Calu3 (cell line): ENCODE data around the gene CCL4. TPM values are rescaled to one million over a fixed set of nuclear protein-coding genes. Genes with fewer than 3 reads are reported as not detected.

Experiments used
- BruUV-seq: library from RNA; stranded (reverse); fragments of 400-500 nt; replicated peaks from 2 replicates; lab custom pipeline; 2021; lab: Mats Ljungman, UMichigan
- CTCF ChIA-PET: fragments of 300-600 bp; sonication (Branson Sonifier 250); formaldehyde crosslinking; loops from one replicate; lab custom pipeline; 2022; ENCODE audit warnings: antibody characterized with exemption; lab: Charles Lee
- DNase-seq: peaks from one replicate; pipeline ENCODE4 v3.0.0; 2022
- H3K27ac Mint-ChIP-seq: one replicate; pipeline ENCODE4 v1.8.0; 2022; ENCODE audit warnings: mixed read lengths; ENCODE audit not compliant: unreplicated experiment
- H3K27me3 Mint-ChIP-seq: one replicate; pipeline ENCODE4 v1.8.0; 2022; ENCODE audit warnings: mixed read lengths; ENCODE audit not compliant: unreplicated experiment
- H3K36me3 Mint-ChIP-seq: one replicate; pipeline ENCODE4 v1.8.0; 2022; ENCODE audit warnings: mild to moderate bottlenecking, moderate library complexity, mixed read lengths; ENCODE audit not compliant: insufficient read depth, unreplicated experiment
- H3K4me1 Mint-ChIP-seq: one replicate; pipeline ENCODE4 v1.8.0; 2022; ENCODE audit warnings: mild to moderate bottlenecking, low read depth, mixed read lengths; ENCODE audit not compliant: unreplicated experiment
- H3K4me3 Mint-ChIP-seq: one replicate; pipeline ENCODE4 v1.8.0; 2022; ENCODE audit warnings: mild to moderate bottlenecking, low read depth, moderate library complexity, mixed read lengths; ENCODE audit not compliant: unreplicated experiment
- H3K9me3 Mint-ChIP-seq: one replicate; pipeline ENCODE4 v1.8.0; 2022; ENCODE audit warnings: low read depth, mixed read lengths; ENCODE audit not compliant: unreplicated experiment
- intact Hi-C: fragments of 100-400 bp; cut with micrococcal nuclease; formaldehyde crosslinking; loops from one replicate; pipeline ENCODE4 v1.10.0; 2022; ENCODE audit not compliant: unreplicated experiment
- total RNA-seq: library from RNA; stranded (reverse); gene quantifications from 2 replicates; pipeline ENCODE4 v1.2.3, GENCODE V29; 2022
- TF ChIP-seq, protein P1 (sequence below): fragments of 200-600 bp; IDR thresholded peaks from one replicate; pipeline ENCODE4 v1.8.0; 2022; ENCODE audit warnings: antibody characterized with exemption; ENCODE audit not compliant: unreplicated experiment

Gene CCL4
- total RNA-seq, 1 experiment from 2014 or later: not detected

DNA sequence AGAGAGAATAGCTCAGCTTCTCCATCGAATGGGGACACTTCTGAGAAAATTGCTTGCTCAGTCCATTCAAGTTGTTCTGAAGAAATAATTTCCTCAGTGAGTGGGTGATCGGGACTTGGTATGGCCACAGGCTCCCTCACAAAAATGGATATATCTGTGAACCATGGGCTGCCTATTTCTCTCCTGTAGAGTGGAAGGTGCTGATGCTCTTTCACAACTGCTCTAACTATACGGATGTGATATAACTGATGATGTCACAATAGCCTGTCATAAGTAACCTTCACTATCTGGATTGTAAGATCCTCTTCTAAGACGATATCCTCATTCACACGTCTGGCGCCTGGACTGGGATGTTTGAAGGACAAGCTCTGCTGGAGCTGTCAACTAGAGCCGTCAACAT, 44.2 kb upstream of the CCL4 start:
- no peak overlapping the region for H3K4me3 Mint-ChIP-seq
- BruUV-seq: no TSS peak
- H3K4me1 Mint-ChIP-seq: no peaks in the 10 kb centered on the region
- peaks cover 68% of the 10 kb centered on the region for H3K27me3 Mint-ChIP-seq
- H3K9me3 Mint-ChIP-seq: no peaks in the 10 kb centered on the region
- no peak overlapping the region for H3K27ac Mint-ChIP-seq
- CTCF ChIA-PET: interaction anchor here (0.6 kb wide), 1 partner anchor 550 kb away, joined by 3 read pairs; no protein-coding TSS in a partner anchor
- no peaks in the 10 kb centered on the region for H3K36me3 Mint-ChIP-seq
- no peak for DNase-seq
- TF ChIP-seq, protein P1, sequence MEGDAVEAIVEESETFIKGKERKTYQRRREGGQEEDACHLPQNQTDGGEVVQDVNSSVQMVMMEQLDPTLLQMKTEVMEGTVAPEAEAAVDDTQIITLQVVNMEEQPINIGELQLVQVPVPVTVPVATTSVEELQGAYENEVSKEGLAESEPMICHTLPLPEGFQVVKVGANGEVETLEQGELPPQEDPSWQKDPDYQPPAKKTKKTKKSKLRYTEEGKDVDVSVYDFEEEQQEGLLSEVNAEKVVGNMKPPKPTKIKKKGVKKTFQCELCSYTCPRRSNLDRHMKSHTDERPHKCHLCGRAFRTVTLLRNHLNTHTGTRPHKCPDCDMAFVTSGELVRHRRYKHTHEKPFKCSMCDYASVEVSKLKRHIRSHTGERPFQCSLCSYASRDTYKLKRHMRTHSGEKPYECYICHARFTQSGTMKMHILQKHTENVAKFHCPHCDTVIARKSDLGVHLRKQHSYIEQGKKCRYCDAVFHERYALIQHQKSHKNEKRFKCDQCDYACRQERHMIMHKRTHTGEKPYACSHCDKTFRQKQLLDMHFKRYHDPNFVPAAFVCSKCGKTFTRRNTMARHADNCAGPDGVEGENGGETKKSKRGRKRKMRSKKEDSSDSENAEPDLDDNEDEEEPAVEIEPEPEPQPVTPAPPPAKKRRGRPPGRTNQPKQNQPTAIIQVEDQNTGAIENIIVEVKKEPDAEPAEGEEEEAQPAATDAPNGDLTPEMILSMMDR: no peak
- intact Hi-C loops: no loop called here

DNA sequence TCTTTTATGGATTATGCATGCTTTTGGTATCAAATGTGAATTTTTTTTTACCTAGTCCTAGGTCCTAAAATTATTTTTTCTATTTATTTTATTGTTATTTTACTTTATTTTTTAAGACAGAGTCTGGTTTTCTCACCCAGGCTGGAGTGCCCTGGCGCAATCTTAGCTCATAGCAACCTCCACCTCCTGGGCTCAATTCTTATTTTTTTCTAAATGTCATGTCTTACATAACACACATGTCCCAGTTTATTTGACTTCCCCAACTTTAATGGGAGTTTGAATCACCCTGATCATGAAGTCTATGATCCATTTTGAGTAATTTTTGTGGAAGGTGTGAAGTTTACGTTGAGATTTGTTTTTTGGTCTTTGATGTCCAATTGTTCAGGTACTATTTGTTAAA, 42.8 kb upstream of the CCL4 start:
- no peak overlapping the region for H3K4me3 Mint-ChIP-seq
- TF ChIP-seq, protein P1: no peak
- no peaks in the 10 kb centered on the region for H3K9me3 Mint-ChIP-seq
- H3K36me3 Mint-ChIP-seq: no peaks in the 10 kb centered on the region
- CTCF ChIA-PET: no interaction called here
- BruUV-seq: no TSS peak
- H3K27ac Mint-ChIP-seq: no peak overlapping the region
- no peak for DNase-seq
- intact Hi-C loops: no loop called here
- peaks cover 72% of the 10 kb centered on the region for H3K27me3 Mint-ChIP-seq
- H3K4me1 Mint-ChIP-seq: no peaks in the 10 kb centered on the region

GRCh38 chr17:36063786-36064541, 39.7 kb upstream of the CCL4 start, which contains the start of gene CCL18:
Gene CCL18, plus strand, starts transcription at chr17:36064272. Its CDS starts 71 bp downstream, at chr17:36064343.
- CTCF ChIA-PET: no interaction called here
- peaks cover 64% of the 10 kb centered on the region for H3K27me3 Mint-ChIP-seq

DNA sequence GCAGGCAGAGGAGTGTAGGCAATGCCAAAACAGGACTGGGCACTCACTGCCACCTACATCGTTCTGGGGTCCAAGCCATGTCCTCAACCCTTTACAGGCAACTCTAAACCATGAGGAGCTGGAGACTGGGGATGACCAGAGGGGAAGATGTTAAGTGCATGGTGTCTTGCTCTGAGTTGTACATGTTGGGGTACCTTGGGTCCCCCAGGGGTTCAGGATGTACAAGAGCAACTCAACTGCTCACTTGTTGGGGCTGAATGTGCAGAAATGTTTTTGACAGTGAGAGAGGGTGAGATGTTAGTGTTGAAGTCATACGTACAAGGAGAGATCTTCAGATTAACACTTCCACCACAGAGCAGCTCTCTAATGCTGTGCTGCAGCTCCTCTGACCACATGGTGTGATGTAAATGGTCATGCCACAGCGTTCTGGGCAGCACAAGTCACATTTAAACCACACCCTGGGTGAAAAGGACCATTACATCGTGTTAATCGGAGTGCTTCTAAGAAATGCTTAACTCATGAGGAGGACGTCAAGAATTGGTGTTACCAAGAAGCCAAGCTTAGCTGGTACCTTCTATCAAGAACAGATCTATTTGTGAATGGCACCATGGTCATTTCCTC, 37.2 kb upstream of the CCL4 start:
- DNase-seq: no peak
- CTCF ChIA-PET: interaction anchor here (0.6 kb wide), 1 partner anchor 87 kb away, joined by 3 read pairs; no protein-coding TSS in a partner anchor
- H3K27me3 Mint-ChIP-seq: peaks cover 63% of the 10 kb centered on the region
- no peaks in the 10 kb centered on the region for H3K9me3 Mint-ChIP-seq
- no TSS peak for BruUV-seq
- H3K4me3 Mint-ChIP-seq: no peak overlapping the region
- H3K36me3 Mint-ChIP-seq: no peaks in the 10 kb centered on the region
- TF ChIP-seq, protein P1: no peak
- no peaks in the 10 kb centered on the region for H3K4me1 Mint-ChIP-seq
- intact Hi-C loops: no loop called here
- no peak overlapping the region for H3K27ac Mint-ChIP-seq

More at GRCh38 chr17:36063786-36064541, 39.7 kb upstream of the CCL4 start, which contains the start of gene CCL18:
- Mint-ChIP-seq H3K36me3 (no peaks in the 10 kb centered on the region), H3K4me1 (no peaks in the 10 kb centered on the region), H3K9me3 (no peaks in the 10 kb centered on the region), H3K27ac (no peak within 1 kb of the TSS), H3K4me3 (no peak within 1 kb of the TSS)
- no TSS peak for BruUV-seq
- TF ChIP-seq, protein P1: no peak
- no peak for DNase-seq
- intact Hi-C loops: no loop called here
